ENCODE results near the gene NDFIP1. TPM values are rescaled to one million over a fixed set of nuclear protein-coding genes. Genes with fewer than 3 reads are reported as not detected.

The NDFIP1 gene
- total and polyA plus RNA-seq, 2 donors (not counting 1 experiment from before 2014, with no cell fraction given), result 55.8 to 67.4 TPM

GRCh38 chr5:142091012-142091411, 17.6 kb upstream of the NDFIP1 start:
- Histone ChIP-seq H3K9me3 (ENCODE audit: control insufficient read depth, insufficient read depth, low read depth, low read length) (no peaks in the 10 kb centered on the region), H3K4me3 (replicated peaks in 1 of 4; ENCODE audit: control extremely low read depth in 1 of 4, insufficient read depth in 1 of 4, low read depth in 3 of 4, low read length in 4 of 4) (no peak overlapping the region), H3K9ac (ENCODE audit: insufficient read depth, low read length) (no peak overlapping the region), H3K27me3 (ENCODE audit: control insufficient read depth, insufficient read depth, low read length) (peaks cover 2% of the 10 kb centered on the region), H3K79me2 (ENCODE audit: control insufficient read depth, insufficient read depth, low read length) (no peaks in the 10 kb centered on the region), H2AFZ (ENCODE audit: low read length) (no peak overlapping the region), H3K4me1 (ENCODE audit: control insufficient read depth, extremely low read depth, insufficient read depth, low read length) (no peaks in the 10 kb centered on the region), H3K4me2 (ENCODE audit: extremely low read depth, insufficient read depth, low read length) (no peak overlapping the region), H3K36me3 (ENCODE audit: control insufficient read depth, insufficient read depth, low read length) (no peaks in the 10 kb centered on the region), H4K20me1 (ENCODE audit: control insufficient read depth, extremely low read depth, insufficient read depth, low read length) (no peaks in the 10 kb centered on the region), H3K27ac (ENCODE audit: insufficient read depth, low read length) (no peak overlapping the region)
- DNase-seq (ENCODE audit: low read depth in 2 of 2), result no peak
- TF ChIP-seq EZH2 (IDR thresholded peaks at IDR 0.05; ENCODE audit: low read length, missing control alignments), result no peak
- no peak for TF ChIP-seq CTCF (conservative IDR thresholded peaks at IDR 0.05 in 1 of 2, IDR thresholded peaks at IDR 0.05 in 1 of 2; ENCODE audit: low read depth in 1 of 2, low read length in 2 of 2)

- TF ChIP-seq EZH2 (IDR thresholded peaks at IDR 0.05; ENCODE audit: low read length, missing control alignments) (no peak), CTCF (conservative IDR thresholded peaks at IDR 0.05 in 1 of 2, IDR thresholded peaks at IDR 0.05 in 1 of 2; ENCODE audit: low read depth in 1 of 2, low read length in 2 of 2) (no peak)
- no peak overlapping the region for H3K4me3 ChIP-seq (replicated peaks in 1 of 4; ENCODE audit: control extremely low read depth in 1 of 4, insufficient read depth in 1 of 4, low read depth in 3 of 4, low read length in 4 of 4)
- H4K20me1 ChIP-seq (ENCODE audit: control insufficient read depth, extremely low read depth, insufficient read depth, low read length), result no peaks in the 10 kb centered on the region
- H3K27ac ChIP-seq (ENCODE audit: insufficient read depth, low read length), result no peak overlapping the region
- DNase-seq (ENCODE audit: low read depth in 2 of 2), result no peak
- H3K36me3 ChIP-seq (ENCODE audit: control insufficient read depth, insufficient read depth, low read length), result no peaks in the 10 kb centered on the region
- no peaks in the 10 kb centered on the region for H3K79me2 ChIP-seq (ENCODE audit: control insufficient read depth, insufficient read depth, low read length)
- no peak overlapping the region for H3K4me2 ChIP-seq (ENCODE audit: extremely low read depth, insufficient read depth, low read length)
- no peaks in the 10 kb centered on the region for H3K9me3 ChIP-seq (ENCODE audit: control insufficient read depth, insufficient read depth, low read depth, low read length)
- H3K27me3 ChIP-seq (ENCODE audit: control insufficient read depth, insufficient read depth, low read length), result no peaks in the 10 kb centered on the region
- no peak overlapping the region for H2AFZ ChIP-seq (ENCODE audit: low read length)
- no peaks in the 10 kb centered on the region for H3K4me1 ChIP-seq (ENCODE audit: control insufficient read depth, extremely low read depth, insufficient read depth, low read length)
- H3K9ac ChIP-seq (ENCODE audit: insufficient read depth, low read length), result no peak overlapping the region
Measured at GRCh38 chr5:142091922-142092321, 16.7 kb upstream of the NDFIP1 start.

GRCh38 chr5:142095035-142095434, 13.5 kb upstream of the NDFIP1 start:
- H2AFZ ChIP-seq (ENCODE audit: low read length), result no peak overlapping the region
- H3K4me2 ChIP-seq (ENCODE audit: extremely low read depth, insufficient read depth, low read length), result no peak overlapping the region
- DNase-seq (ENCODE audit: low read depth in 2 of 2), result no peak
- H3K4me1 ChIP-seq (ENCODE audit: control insufficient read depth, extremely low read depth, insufficient read depth, low read length), result no peaks in the 10 kb centered on the region
- no peak for TF ChIP-seq EZH2 (IDR thresholded peaks at IDR 0.05; ENCODE audit: low read length, missing control alignments)
- TF ChIP-seq CTCF (conservative IDR thresholded peaks at IDR 0.05 in 1 of 2, IDR thresholded peaks at IDR 0.05 in 1 of 2; ENCODE audit: low read depth in 1 of 2, low read length in 2 of 2), result no peak
- no peaks in the 10 kb centered on the region for H4K20me1 ChIP-seq (ENCODE audit: control insufficient read depth, extremely low read depth, insufficient read depth, low read length)
- no peaks in the 10 kb centered on the region for H3K79me2 ChIP-seq (ENCODE audit: control insufficient read depth, insufficient read depth, low read length)
- no peak overlapping the region for H3K9ac ChIP-seq (ENCODE audit: insufficient read depth, low read length)
- no peak overlapping the region for H3K27ac ChIP-seq (ENCODE audit: insufficient read depth, low read length)
- no peaks in the 10 kb centered on the region for H3K27me3 ChIP-seq (ENCODE audit: control insufficient read depth, insufficient read depth, low read length)
- no peaks in the 10 kb centered on the region for H3K9me3 ChIP-seq (ENCODE audit: control insufficient read depth, insufficient read depth, low read depth, low read length)
- H3K36me3 ChIP-seq (ENCODE audit: control insufficient read depth, insufficient read depth, low read length), result no peaks in the 10 kb centered on the region
- no peak overlapping the region for H3K4me3 ChIP-seq (replicated peaks in 1 of 4; ENCODE audit: control extremely low read depth in 1 of 4, insufficient read depth in 1 of 4, low read depth in 3 of 4, low read length in 4 of 4)
